OCI-LY7 (cell line): Measurements from ENCODE around the gene CDH19.

ENCODE experiments used
- EZH2phosphoT487 ChIP-seq: fragments of 200-600 bp; sonication (generic); IDR thresholded peaks from 2 replicates; pipeline ENCODE4 v1.6.1; 2018; ENCODE audit warnings: low read depth, borderline replicate concordance, mild to moderate bottlenecking, mixed run types, antibody characterized with exemption, low read length, moderate library complexity, mixed read lengths
- TF ChIP-seq, protein P1 (sequence below): fragments of 200-600 bp; sonication (generic); conservative IDR thresholded peaks from 2 replicates; pipeline ENCODE4 v1.5.1; 2014; ENCODE audit warnings: mild to moderate bottlenecking, antibody characterized with exemption, low read length, moderate library complexity, mixed read lengths

DNA sequence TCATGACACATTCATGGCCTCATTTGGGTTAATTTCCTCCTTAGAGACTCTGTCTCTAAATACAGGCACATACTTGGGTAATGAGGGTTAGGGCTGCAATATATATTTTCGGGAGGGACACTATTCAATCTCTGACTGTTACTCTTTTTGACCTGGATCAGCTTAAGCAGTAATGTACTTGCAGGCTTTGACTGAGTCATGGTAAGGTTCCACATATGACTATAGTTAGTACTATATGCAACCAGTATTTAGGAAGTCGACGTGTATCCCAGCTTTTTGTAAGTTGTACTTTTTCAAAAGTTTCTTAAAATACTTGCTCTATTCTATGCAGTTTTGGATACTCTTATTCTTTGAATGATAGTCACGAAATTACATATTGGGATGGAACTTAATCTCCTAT is 37.2 kb upstream of the CDH19 start:
- no peak for TF ChIP-seq EZH2phosphoT487
- TF ChIP-seq, protein P1, sequence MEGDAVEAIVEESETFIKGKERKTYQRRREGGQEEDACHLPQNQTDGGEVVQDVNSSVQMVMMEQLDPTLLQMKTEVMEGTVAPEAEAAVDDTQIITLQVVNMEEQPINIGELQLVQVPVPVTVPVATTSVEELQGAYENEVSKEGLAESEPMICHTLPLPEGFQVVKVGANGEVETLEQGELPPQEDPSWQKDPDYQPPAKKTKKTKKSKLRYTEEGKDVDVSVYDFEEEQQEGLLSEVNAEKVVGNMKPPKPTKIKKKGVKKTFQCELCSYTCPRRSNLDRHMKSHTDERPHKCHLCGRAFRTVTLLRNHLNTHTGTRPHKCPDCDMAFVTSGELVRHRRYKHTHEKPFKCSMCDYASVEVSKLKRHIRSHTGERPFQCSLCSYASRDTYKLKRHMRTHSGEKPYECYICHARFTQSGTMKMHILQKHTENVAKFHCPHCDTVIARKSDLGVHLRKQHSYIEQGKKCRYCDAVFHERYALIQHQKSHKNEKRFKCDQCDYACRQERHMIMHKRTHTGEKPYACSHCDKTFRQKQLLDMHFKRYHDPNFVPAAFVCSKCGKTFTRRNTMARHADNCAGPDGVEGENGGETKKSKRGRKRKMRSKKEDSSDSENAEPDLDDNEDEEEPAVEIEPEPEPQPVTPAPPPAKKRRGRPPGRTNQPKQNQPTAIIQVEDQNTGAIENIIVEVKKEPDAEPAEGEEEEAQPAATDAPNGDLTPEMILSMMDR = no peak
